Mesenchymal stem cell (in vitro differentiated cells and primary cell): ENCODE data around the gene IL16.

Experiments used
- DNase-seq: peaks from one replicate; pipeline ENCODE4 v3.0.0-alpha.2; 2013
- H2AFZ ChIP-seq: one replicate; pipeline ENCODE4 v1.6.1; 2013; ENCODE audit warnings: low read depth, mild to moderate bottlenecking, control low read depth, inconsistent platforms, low read length, moderate library complexity
- H2AK5ac ChIP-seq: 2 replicates; pipeline ENCODE4 v1.6.1; 2013; ENCODE audit warnings: low read length, moderate library complexity, mild to moderate bottlenecking, inconsistent platforms; ENCODE audit not compliant: severe bottlenecking
- H2BK120ac ChIP-seq: one replicate; pipeline ENCODE4 v1.6.1; 2013; ENCODE audit warnings: low read depth, mild to moderate bottlenecking, inconsistent platforms, low read length, moderate library complexity
- H2BK12ac ChIP-seq, 2 experiments: one replicate each; pipeline ENCODE4 v1.6.1; 2013; ENCODE audit warnings: inconsistent platforms in 2 of 2, low read length in 2 of 2, mild to moderate bottlenecking in 2 of 2, moderate library complexity in 2 of 2, control low read depth in 1 of 2
- H2BK15ac ChIP-seq: one replicate; pipeline ENCODE4 v1.6.1; 2013; ENCODE audit warnings: mild to moderate bottlenecking, low read depth, inconsistent platforms; ENCODE audit not compliant: poor library complexity, severe bottlenecking
- H2BK5ac ChIP-seq: 2 replicates; pipeline ENCODE4 v1.6.1; 2013; ENCODE audit warnings: low read depth, mild to moderate bottlenecking, low read length, control low read depth, inconsistent platforms; ENCODE audit not compliant: poor library complexity, severe bottlenecking
- H3K14ac ChIP-seq, 2 experiments: one replicate each; pipeline ENCODE4 v1.6.1; 2013; ENCODE audit warnings: inconsistent platforms in 2 of 2, low read length in 2 of 2, control low read depth in 1 of 2, mild to moderate bottlenecking in 1 of 2, moderate library complexity in 1 of 2
- H3K18ac ChIP-seq, 2 experiments: one replicate each; pipeline ENCODE4 v1.6.1; 2013; ENCODE audit warnings: inconsistent platforms in 2 of 2, low read length in 2 of 2, control low read depth in 1 of 2, low read depth in 1 of 2, mild to moderate bottlenecking in 1 of 2
- H3K23ac ChIP-seq, 2 experiments: one replicate each; pipeline ENCODE4 v1.6.1; 2013; ENCODE audit warnings: inconsistent platforms in 2 of 2, low read length in 2 of 2, mild to moderate bottlenecking in 2 of 2, moderate library complexity in 2 of 2, control low read depth in 1 of 2
- H3K27ac ChIP-seq: 2 replicates; pipeline ENCODE4 v1.5.1; 2013; ENCODE audit warnings: mild to moderate bottlenecking, moderate library complexity, low read length, control low read depth, inconsistent platforms; ENCODE audit not compliant: poor library complexity, severe bottlenecking
- H3K27me3 ChIP-seq, 2 experiments: 2 replicates each; pipeline versions ENCODE4 v1.6.1 to v1.7.0; 2013; ENCODE audit warnings: low read length in 2 of 2, mild to moderate bottlenecking in 2 of 2, moderate library complexity in 2 of 2, control low read depth in 1 of 2, inconsistent platforms in 1 of 2; ENCODE audit not compliant: control insufficient read depth in 1 of 2, insufficient read depth in 1 of 2
- H3K36me3 ChIP-seq, 2 experiments: 2 replicates each; pipeline versions ENCODE4 v1.6.1 to v1.7.0; 2013; ENCODE audit warnings: low read length in 2 of 2, control low read depth in 1 of 2, inconsistent platforms in 1 of 2, low read depth in 1 of 2, mild to moderate bottlenecking in 1 of 2; ENCODE audit not compliant: insufficient read depth in 2 of 2, control insufficient read depth in 1 of 2
- H3K4ac ChIP-seq, 2 experiments: one replicate each; pipeline ENCODE4 v1.6.1; 2013; ENCODE audit warnings: inconsistent platforms in 2 of 2, low read length in 2 of 2, mild to moderate bottlenecking in 2 of 2, moderate library complexity in 2 of 2, control low read depth in 1 of 2, low read depth in 1 of 2
- H3K4me1 ChIP-seq: 2 replicates; pipeline ENCODE4 v1.6.1; 2013; ENCODE audit warnings: low read depth, low read length, control low read depth; ENCODE audit not compliant: control insufficient read depth, insufficient read depth
- H3K4me2 ChIP-seq: 2 replicates; pipeline ENCODE4 v1.6.1; 2013; ENCODE audit warnings: low read length, mild to moderate bottlenecking, inconsistent platforms; ENCODE audit not compliant: poor library complexity, severe bottlenecking
- H3K4me3 ChIP-seq, 2 experiments: 2 replicates each; pipeline versions ENCODE4 v1.5.1 to v1.7.0; 2013; ENCODE audit warnings: low read length in 2 of 2, mild to moderate bottlenecking in 2 of 2, control low read depth in 1 of 2, low read depth in 1 of 2; ENCODE audit not compliant: insufficient read depth in 1 of 2
- H3K79me1 ChIP-seq: replicated peaks from 2 replicates; pipeline ENCODE4 v1.6.1; 2013; ENCODE audit warnings: mild to moderate bottlenecking, control low read depth, low read length, inconsistent platforms; ENCODE audit not compliant: poor library complexity, severe bottlenecking
- H3K9ac ChIP-seq: 2 replicates; pipeline ENCODE4 v1.7.0; 2013; ENCODE audit warnings: mild to moderate bottlenecking, low read length, moderate library complexity
- H3K9me3 ChIP-seq: 2 replicates; pipeline ENCODE4 v1.7.0; 2013; ENCODE audit warnings: mild to moderate bottlenecking, low read length; ENCODE audit not compliant: control insufficient read depth
- H4K8ac ChIP-seq: one replicate; pipeline ENCODE4 v1.6.1; 2013; ENCODE audit warnings: inconsistent platforms, mild to moderate bottlenecking, low read length, moderate library complexity
- H4K91ac ChIP-seq: one replicate; pipeline ENCODE4 v1.6.1; 2013; ENCODE audit warnings: mild to moderate bottlenecking, low read length, inconsistent platforms
- WGBS: methylation state at CpG from one replicate; pipeline ENCODE4 v1.1.7; 2013; ENCODE audit warnings: mixed read lengths; 5-methylcytosine and 5-hydroxymethylcytosine counted together

Gene IL16

GRCh38 chr15:81263477-81263876, 66.8 kb downstream of the IL16 start:
- no peak overlapping the region for H3K14ac ChIP-seq
- no peak overlapping the region for H3K23ac ChIP-seq
- H3K4me3 ChIP-seq: no peak overlapping the region
- no peak overlapping the region for H3K27ac ChIP-seq
- no peak overlapping the region for H3K4me2 ChIP-seq
- H3K36me3 ChIP-seq: no peaks in the 10 kb centered on the region
- H3K4me1 ChIP-seq: peaks cover 4% of the 10 kb centered on the region
- H2BK15ac ChIP-seq: no peak overlapping the region
- 86% methylated on average over 4 of the region's 4 CpGs for WGBS
- no peak for DNase-seq
- H4K8ac ChIP-seq: no peak overlapping the region
- H2BK5ac ChIP-seq: no peak overlapping the region
- no peak overlapping the region for H2AK5ac ChIP-seq
- no peak overlapping the region for H3K4ac ChIP-seq
- no peak overlapping the region for H2BK12ac ChIP-seq
- H3K9ac ChIP-seq: no peak overlapping the region
- H4K91ac ChIP-seq: no peak overlapping the region
- H3K18ac ChIP-seq: no peak overlapping the region
- H2AFZ ChIP-seq: no peak overlapping the region
- no peaks in the 10 kb centered on the region for H3K79me1 ChIP-seq
- no peaks in the 10 kb centered on the region for H3K9me3 ChIP-seq
- peaks cover 0 to 42% of the 10 kb centered on the region in 2 experiments for H3K27me3 ChIP-seq
- no peak overlapping the region for H2BK120ac ChIP-seq

- Histone ChIP-seq H3K9me3 (no peaks in the 10 kb centered on the region), H2BK12ac (no peak overlapping the region), H2BK120ac (no peak overlapping the region), H2BK15ac (no peak overlapping the region), H3K27me3 (peaks cover 0 to 49% of the 10 kb centered on the region in 2 experiments), H4K91ac (no peak overlapping the region), H3K4me2 (no peak overlapping the region), H3K79me1 (no peaks in the 10 kb centered on the region), H3K27ac (no peak overlapping the region), H4K8ac (no peak overlapping the region), H2BK5ac (no peak overlapping the region), H3K36me3 (no peaks in the 10 kb centered on the region), H3K14ac (no peak overlapping the region), H3K4me3 (no peak overlapping the region), H3K4ac (no peak overlapping the region), H2AK5ac (no peak overlapping the region), H3K18ac (no peak overlapping the region), H2AFZ (no peak overlapping the region), H3K9ac (no peak overlapping the region), H3K23ac (no peak overlapping the region), H3K4me1 (peaks cover 4% of the 10 kb centered on the region)
- DNase-seq: no peak
- 89% methylated on average over 5 of the region's 6 CpGs for WGBS
These were observed 67.6 kb downstream of the IL16 start for GRCh38 chr15:81264072-81264857.

- Histone ChIP-seq H2BK120ac (no peak overlapping the region), H2BK12ac (no peak overlapping the region)
These were observed 68.7 kb downstream of the IL16 start for GRCh38 chr15:81265256-81265943.

GRCh38 chr15:81265944-81266775, 69.5 kb downstream of the IL16 start:
- H4K91ac ChIP-seq: no peak overlapping the region
- H3K4me1 ChIP-seq: peaks cover 4% of the 10 kb centered on the region
- H2BK120ac ChIP-seq: no peak overlapping the region
- no peak overlapping the region for H2AK5ac ChIP-seq
- no peak overlapping the region for H3K4me3 ChIP-seq
- H3K27ac ChIP-seq: no peak overlapping the region
- H3K14ac ChIP-seq: no peak overlapping the region
- H3K18ac ChIP-seq: no peak overlapping the region
- no peaks in the 10 kb centered on the region for H3K9me3 ChIP-seq
- peak; percentile 72 for DNase-seq
- no peak overlapping the region for H2BK5ac ChIP-seq
- H4K8ac ChIP-seq: no peak overlapping the region
- H3K36me3 ChIP-seq: no peaks in the 10 kb centered on the region
- no peak overlapping the region for H2BK15ac ChIP-seq
- no peak overlapping the region for H2BK12ac ChIP-seq
- H3K9ac ChIP-seq: peak overlapping the region; percentile 36
- H3K23ac ChIP-seq: no peak overlapping the region
- 3% methylated on average over 13 of the region's 14 CpGs for WGBS
- no peak overlapping the region for H2AFZ ChIP-seq
- peaks cover 0 to 51% of the 10 kb centered on the region in 2 experiments for H3K27me3 ChIP-seq
- no peak overlapping the region for H3K4me2 ChIP-seq
- no peak overlapping the region for H3K4ac ChIP-seq
- H3K79me1 ChIP-seq: no peaks in the 10 kb centered on the region

More at GRCh38 chr15:81265256-81265943, 68.7 kb downstream of the IL16 start:
- Histone ChIP-seq H3K9me3 (no peaks in the 10 kb centered on the region), H2BK5ac (no peak overlapping the region), H3K4me1 (peaks cover 4% of the 10 kb centered on the region), H3K36me3 (no peaks in the 10 kb centered on the region), H3K4me2 (no peak overlapping the region), H2BK15ac (no peak overlapping the region), H3K14ac (no peak overlapping the region), H3K18ac (no peak overlapping the region), H3K23ac (no peak overlapping the region), H4K8ac (peak overlapping the region; percentile 51), H4K91ac (no peak overlapping the region), H3K9ac (peak overlapping the region; percentile 36), H3K79me1 (no peaks in the 10 kb centered on the region), H3K4ac (no peak overlapping the region), H2AFZ (no peak overlapping the region), H3K27me3 (peaks cover 0 to 51% of the 10 kb centered on the region in 2 experiments), H2AK5ac (no peak overlapping the region), H3K4me3 (no peak overlapping the region), H3K27ac (no peak overlapping the region)
- no peak for DNase-seq
- WGBS: 62% methylated on average over 11 of the region's 12 CpGs
